Heart left ventricle (tissue), 16 donors: Measurements from ENCODE around the gene CDK18. TPM values are rescaled to one million over a fixed set of nuclear protein-coding genes. Genes with fewer than 3 reads are reported as not detected.
"Not testable (repeated sequence)": the region's sequence is repeated elsewhere in the genome, so short reads cannot be mapped to it uniquely, and the experiment has no call there.

Experiments used
- ATAC-seq, 4 donors: fragments of 200-7000 bp; cut with Tn5 transposase; one replicate each; pipeline ENCODE4 v1.9.1; 2020 to 2022; ENCODE audit warnings: moderate library complexity in 4 of 4, mild to moderate bottlenecking in 3 of 4, moderate number of reproducible peaks in 1 of 4
- DNase-seq, 5 donors: peaks; one replicate each; pipeline ENCODE4 v3.0.0-alpha.2; 2020
- H3K27ac ChIP-seq, 12 donors: fragments of 200-600 bp; sonication (generic) in 4 of 12; one replicate each; pipeline versions ENCODE4 v1.5.0 to v1.8.0; 2016 to 2022; ENCODE audit warnings: mild to moderate bottlenecking in 2 of 12
- H3K27me3 ChIP-seq, 9 donors: fragments of 200-600 bp; sonication (generic) in 2 of 9; one replicate each; pipeline versions ENCODE4 v1.5.1 to v1.8.0; 2016 to 2022; ENCODE audit warnings: mild to moderate bottlenecking in 3 of 9
- H3K36me3 ChIP-seq, 9 donors: fragments of 200-600 bp; sonication (generic) in 2 of 9; one replicate each; pipeline versions ENCODE4 v1.5.0 to v1.8.0; 2018 to 2022; ENCODE audit warnings: mild to moderate bottlenecking in 2 of 9
- H3K4me1 ChIP-seq, 12 donors: fragments of 200-600 bp; sonication (generic) in 4 of 12; one replicate each; pipeline versions ENCODE4 v1.5.0 to v1.8.0; 2016 to 2022; ENCODE audit warnings: mild to moderate bottlenecking in 3 of 12
- H3K4me3 ChIP-seq, 12 donors: fragments of 200-600 bp; sonication (generic) in 4 of 12; one replicate each; pipeline versions ENCODE4 v1.5.0 to v1.8.0; 2017 to 2022; ENCODE audit warnings: mild to moderate bottlenecking in 9 of 12, moderate library complexity in 4 of 12
- H3K9me3 ChIP-seq, 12 donors: fragments of 200-600 bp; sonication (generic) in 4 of 12; one replicate each; pipeline versions ENCODE4 v1.5.0 to v1.8.0; 2016 to 2022; ENCODE audit warnings: mild to moderate bottlenecking in 1 of 12
- CTCF ChIP-seq, 12 donors: fragments of 200-600 bp; sonication (generic) in 4 of 12; IDR thresholded peaks; one replicate each; pipeline versions ENCODE4 v1.5.0 to v1.8.0; 2018 to 2022; ENCODE audit warnings: antibody characterized with exemption in 12 of 12, mild to moderate bottlenecking in 5 of 12
- POLR2A ChIP-seq, 2 donors: fragments of 450-650 bp; IDR thresholded peaks; one replicate each; pipeline ENCODE4 v1.6.1; 2017; ENCODE audit warnings: antibody characterized with exemption in 2 of 2, mild to moderate bottlenecking in 2 of 2, moderate library complexity in 2 of 2
- WGBS, 4 donors: extraction: QIAGEN DNeasy Blood & Tissue Kit in 2 of 4; methylation state at CpG; one replicate each; pipeline versions ENCODE4 v1.1.5 to v1.1.7; 2013 to 2018; 5-methylcytosine and 5-hydroxymethylcytosine counted together
- intact Hi-C, 10 donors: fragments of 100-400 bp; cut with DNase I; formaldehyde crosslinking; loops; one replicate each; pipeline versions ENCODE4 v1.11.1 to v1.14.2; 2022
- polyA plus RNA-seq, 2 donors: library from polyadenylated mRNA; stranded (reverse); fragments of 200-250 nt; gene quantifications; one replicate each; pipeline ENCODE4 v1.2.3, GENCODE V29; 2013
- total RNA-seq, 9 donors: library from RNA; depleted of rRNA in 2 of 9; stranded (reverse); fragments of >200 nt in 2 of 9; fragmentation: NEBNext Ultra II Directional in 3 of 9; extraction: Animal tissue kit (Norgen Biotek cat#: 25700) in 3 of 9; gene quantifications; one replicate each; pipeline versions ENCODE4 v1.1.0 to v1.2.4, GENCODE V29; 2016 to 2023
- donor health status: ischemic (EF 13 %, LVEDD 7.1; RV severe dilation, severe dysfunction).
- donor health status: healthy with polysubstance abuse.
- donor health status: DM: no; HTN: yes; CAD: no.
- donor health status: DM: no; HTN: no; CAD: no.
- donor health status: ischemic (EF 25% LVEDD 6.9; RV normal size, moderate dysfunction).
- donor health status: ischemic (EF 25% LVEDD 5.7; RV mildly dilated, moderate dysfunction).
- donor health status: healthy.
- donor health status: DM: yes; HTN: yes; CAD: no.
- donor health status: ischemic (EF 35%, LVEDD 5.7; RV mildly dilated, moderate dysfunction).
- donor health status: nonischemic (EF 11% LVEDD 7.7; RV severe dilation, severe dysfunction).
- donor health status: DM: yes; HTN: yes; CAD: no.
- donor health status: PGD.
- donor health status: ischemic (EF 29% LVEDD 5.4; RV normal size, mild dysfunction).
- donor health status: nonischemic (EF 23%, LVEDD 6.1; RV moderate dilation, normal function).

CDK18 gene
- total and polyA plus RNA-seq, 11 donors = 62.5 to 198 (median 141) TPM

GRCh38 chr1:205481218-205481617 is 23.3 kb upstream of the CDK18 start:
- Histone ChIP-seq H3K4me1 (peaks cover 0 to 14% (median 0%) of the 10 kb centered on the region in 12 donors), H3K9me3 (peaks cover 0 to 1% (median 0%) of the 10 kb centered on the region in 12 donors), H3K27me3 (peaks cover 0 to 44% (median 16%) of the 10 kb centered on the region in 9 donors), H3K27ac (no peak overlapping the region), H3K36me3 (no peaks in the 10 kb centered on the region), H3K4me3 (no peak overlapping the region)
- 59 to 70% (median 64%) methylated on average over 11 of the region's 11 CpGs for WGBS, 4 donors
- ATAC-seq (no peak), DNase-seq (no peak)
- TF ChIP-seq CTCF (IDR thresholded peaks at IDR 0.05) = no peak
- TF ChIP-seq POLR2A (IDR thresholded peaks at IDR 0.05) = no peak
- intact Hi-C loops = loop anchor here in 6 of 10 donors (5.0 to 10.0 kb wide), 6 partner anchors 44 to 206 kb away; partner anchors contain the start of gene KLHDC8A (in 2 of the 6)

DNA sequence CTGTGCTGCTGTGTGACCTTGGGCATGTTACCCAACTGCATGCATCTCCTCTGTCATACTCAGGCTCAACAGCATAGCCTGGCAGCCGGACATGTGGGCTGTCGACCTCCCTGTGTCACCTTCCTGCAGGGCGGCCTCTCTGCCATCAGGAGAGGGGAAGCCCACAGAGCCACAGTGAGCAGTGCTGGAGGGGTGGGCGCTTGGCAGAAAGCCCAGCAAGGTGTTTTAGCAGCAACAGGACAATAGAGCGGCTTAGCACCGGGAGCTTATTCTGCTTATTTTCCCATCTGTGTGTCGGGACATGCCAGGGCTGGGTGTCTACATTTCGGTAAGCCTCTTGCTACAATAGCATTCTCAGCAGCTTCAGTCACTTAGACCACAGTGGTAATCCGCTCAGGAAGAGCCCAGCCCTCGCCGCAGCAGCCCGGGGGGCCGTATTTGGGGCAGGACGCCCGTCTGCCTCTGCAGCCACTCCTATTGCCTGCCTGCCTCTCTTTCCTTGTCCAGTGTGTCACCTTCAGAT is 22.8 kb upstream of the CDK18 start:
- DNase-seq (no peak), ATAC-seq (no peak)
- peaks cover 0 to 41% (median 16%) of the 10 kb centered on the region in 9 donors for H3K27me3 ChIP-seq
- no peaks in the 10 kb centered on the region for H3K9me3 ChIP-seq
- H3K4me3 ChIP-seq = no peak overlapping the region
- intact Hi-C loops = loop anchor here in 6 of 10 donors (2.0 to 10.0 kb wide), 7 partner anchors 44 to 207 kb away; partner anchors contain the start of gene KLHDC8A (in 2 of the 6)
- H3K4me1 ChIP-seq = peaks cover 0 to 14% (median 0%) of the 10 kb centered on the region in 12 donors
- 55 to 77% (median 60%) methylated on average over 13 to 15 of the region's 15 CpGs for WGBS, 4 donors
- no peak overlapping the region for H3K27ac ChIP-seq
- H3K36me3 ChIP-seq = no peaks in the 10 kb centered on the region
- no peak for TF ChIP-seq POLR2A (IDR thresholded peaks at IDR 0.05)
- no peak for TF ChIP-seq CTCF (IDR thresholded peaks at IDR 0.05)

- not testable (repeated sequence) for ATAC-seq, H3K4me3 ChIP-seq, H3K27ac ChIP-seq, DNase-seq, H3K36me3 ChIP-seq, H3K9me3 ChIP-seq
- peaks cover 0 to 11% (median 0%) of the 10 kb centered on the region in 12 donors for H3K4me1 ChIP-seq
- intact Hi-C loops = loop anchor here in 6 of 10 donors (2.0 to 10.0 kb wide), 7 partner anchors 45 to 208 kb away; partner anchors contain the start of gene KLHDC8A (in 2 of the 6)
- 91 to 96% (median 94%) methylated on average over 11 of the region's 11 CpGs for WGBS, 4 donors
- H3K27me3 ChIP-seq = peaks cover 0 to 39% (median 16%) of the 10 kb centered on the region in 9 donors
Observed at GRCh38 chr1:205482587-205482986, 21.9 kb upstream of the CDK18 start.

GRCh38 chr1:205483372-205483771 is 21.1 kb upstream of the CDK18 start:
- DNase-seq = no peak
- H3K27me3 ChIP-seq = peaks cover 0 to 39% (median 16%) of the 10 kb centered on the region in 9 donors
- TF ChIP-seq CTCF (IDR thresholded peaks at IDR 0.05) (no peak), POLR2A (IDR thresholded peaks at IDR 0.05) (no peak)
- no peaks in the 10 kb centered on the region for H3K36me3 ChIP-seq
- H3K4me3 ChIP-seq = no peak overlapping the region
- H3K27ac ChIP-seq = no peak overlapping the region
- H3K9me3 ChIP-seq = no peaks in the 10 kb centered on the region
- peaks cover 0 to 5% (median 0%) of the 10 kb centered on the region in 12 donors for H3K4me1 ChIP-seq
- intact Hi-C loops = loop anchor here in 6 of 10 donors (2.0 to 10.0 kb wide), 7 partner anchors 46 to 209 kb away; partner anchors contain the start of gene KLHDC8A (in 2 of the 6)
- WGBS, 4 donors = 25 to 39% (median 37%) methylated on average over 2 of the region's 2 CpGs
- ATAC-seq = no peak
